ENCODE results near the gene GARIN1A. TPM values are rescaled to one million over a fixed set of nuclear protein-coding genes. Genes with fewer than 3 reads are reported as not detected.

Gene GARIN1A
- total RNA-seq, 2 experiments from 2014 or later: 0.06 to 0.29 TPM

DNA sequence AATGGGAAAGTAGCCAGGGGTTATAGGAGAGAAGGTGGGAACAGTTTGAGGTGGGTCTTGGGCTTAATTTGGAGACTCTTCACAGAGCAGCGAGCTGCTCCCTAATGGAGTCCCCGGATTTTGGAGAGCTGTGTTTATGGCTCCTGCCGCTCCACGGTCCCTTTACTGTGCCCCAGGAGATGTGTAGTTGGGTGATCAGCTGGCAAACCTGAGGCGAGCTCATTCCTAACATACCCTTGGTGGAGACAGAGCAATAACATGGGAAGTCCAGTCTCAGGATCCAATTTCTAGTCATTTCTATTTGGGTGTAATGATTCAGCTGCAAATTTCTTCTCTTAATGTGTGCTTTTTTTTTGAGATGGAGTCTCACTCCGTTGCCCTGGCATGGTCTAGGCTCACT is 1.5 kb downstream of the GARIN1A start:
- no peak for DNase-seq (ENCODE audit: low spot score)
- no peaks in the 10 kb centered on the region for H3K9me3 ChIP-seq (ENCODE audit: low read length)
- BruUV-seq (replicated peaks): no TSS peak
- no peak overlapping the region for H3K4me3 ChIP-seq (ENCODE audit: low read depth, low read length, poor library complexity, severe bottlenecking)
- no peaks in the 10 kb centered on the region for H3K4me1 ChIP-seq (ENCODE audit: insufficient read depth, low read length, poor library complexity, severe bottlenecking)
- CTCF ChIA-PET (ENCODE audit: unreplicated experiment): no interaction called here
- H4K20me1 ChIP-seq (ENCODE audit: insufficient read depth, low read length): no peaks in the 10 kb centered on the region
- POLR2A ChIA-PET: no interaction called here
- intact Hi-C loops (cut with micrococcal nuclease; ENCODE audit: unreplicated experiment): no loop called here
- no peak for TF ChIP-seq EZH2phosphoT487 (IDR thresholded peaks at IDR 0.05; ENCODE audit: borderline replicate concordance, low read depth, low read length)
- no peaks in the 10 kb centered on the region for H3K9me2 ChIP-seq (ENCODE audit: insufficient read depth, low read length)
- H2AFZ ChIP-seq (ENCODE audit: low read length): no peak overlapping the region
- no peak overlapping the region for H3K4me2 ChIP-seq (ENCODE audit: low read length)
- no peaks in the 10 kb centered on the region for H3K36me3 ChIP-seq (ENCODE audit: insufficient read depth, low read length)
- H3K79me2 ChIP-seq (ENCODE audit: insufficient read depth, low read depth, low read length): no peaks in the 10 kb centered on the region
- no peak overlapping the region for H3K27ac ChIP-seq (ENCODE audit: low read depth, low read length, poor library complexity, severe bottlenecking)

DNA sequence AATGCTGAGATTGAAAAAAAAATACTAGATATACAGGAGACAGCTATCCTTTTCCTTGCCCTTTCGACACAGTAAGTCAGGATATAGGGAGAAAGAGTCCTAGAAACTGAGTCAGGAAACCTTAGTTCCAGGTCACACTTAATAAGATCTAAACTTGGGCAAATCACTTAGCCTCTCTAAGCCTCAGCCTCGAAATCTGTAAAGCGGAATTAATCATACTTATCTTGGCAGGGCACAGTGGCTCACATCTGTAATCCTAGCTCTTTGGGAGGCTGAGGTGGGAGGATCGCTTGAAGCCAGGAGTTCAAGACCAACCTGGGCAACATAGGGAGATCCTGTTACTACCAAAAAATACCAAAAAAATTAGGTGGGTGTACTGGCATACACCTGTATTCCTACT is 4.6 kb downstream of the GARIN1A start:
- ChIA-PET CTCF (ENCODE audit: unreplicated experiment) (no interaction called here), POLR2A (no interaction called here)
- BruUV-seq (replicated peaks): no TSS peak
- H3K9me2 ChIP-seq (ENCODE audit: insufficient read depth, low read length): no peaks in the 10 kb centered on the region
- H3K27ac ChIP-seq (ENCODE audit: low read depth, low read length, poor library complexity, severe bottlenecking): no peak overlapping the region
- no peak for DNase-seq (ENCODE audit: low spot score)
- intact Hi-C loops (cut with micrococcal nuclease; ENCODE audit: unreplicated experiment): no loop called here
- H3K9me3 ChIP-seq (ENCODE audit: low read length): no peaks in the 10 kb centered on the region
- no peaks in the 10 kb centered on the region for H3K4me1 ChIP-seq (ENCODE audit: insufficient read depth, low read length, poor library complexity, severe bottlenecking)
- no peak overlapping the region for H3K4me2 ChIP-seq (ENCODE audit: low read length)
- no peaks in the 10 kb centered on the region for H3K79me2 ChIP-seq (ENCODE audit: insufficient read depth, low read depth, low read length)
- H2AFZ ChIP-seq (ENCODE audit: low read length): no peak overlapping the region
- H4K20me1 ChIP-seq (ENCODE audit: insufficient read depth, low read length): no peaks in the 10 kb centered on the region
- H3K36me3 ChIP-seq (ENCODE audit: insufficient read depth, low read length): no peaks in the 10 kb centered on the region
- no peak overlapping the region for H3K4me3 ChIP-seq (ENCODE audit: low read depth, low read length, poor library complexity, severe bottlenecking)
- no peak for TF ChIP-seq EZH2phosphoT487 (IDR thresholded peaks at IDR 0.05; ENCODE audit: borderline replicate concordance, low read depth, low read length)
- TF ChIP-seq, protein P1, sequence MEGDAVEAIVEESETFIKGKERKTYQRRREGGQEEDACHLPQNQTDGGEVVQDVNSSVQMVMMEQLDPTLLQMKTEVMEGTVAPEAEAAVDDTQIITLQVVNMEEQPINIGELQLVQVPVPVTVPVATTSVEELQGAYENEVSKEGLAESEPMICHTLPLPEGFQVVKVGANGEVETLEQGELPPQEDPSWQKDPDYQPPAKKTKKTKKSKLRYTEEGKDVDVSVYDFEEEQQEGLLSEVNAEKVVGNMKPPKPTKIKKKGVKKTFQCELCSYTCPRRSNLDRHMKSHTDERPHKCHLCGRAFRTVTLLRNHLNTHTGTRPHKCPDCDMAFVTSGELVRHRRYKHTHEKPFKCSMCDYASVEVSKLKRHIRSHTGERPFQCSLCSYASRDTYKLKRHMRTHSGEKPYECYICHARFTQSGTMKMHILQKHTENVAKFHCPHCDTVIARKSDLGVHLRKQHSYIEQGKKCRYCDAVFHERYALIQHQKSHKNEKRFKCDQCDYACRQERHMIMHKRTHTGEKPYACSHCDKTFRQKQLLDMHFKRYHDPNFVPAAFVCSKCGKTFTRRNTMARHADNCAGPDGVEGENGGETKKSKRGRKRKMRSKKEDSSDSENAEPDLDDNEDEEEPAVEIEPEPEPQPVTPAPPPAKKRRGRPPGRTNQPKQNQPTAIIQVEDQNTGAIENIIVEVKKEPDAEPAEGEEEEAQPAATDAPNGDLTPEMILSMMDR (conservative IDR thresholded peaks at IDR 0.05; ENCODE audit: low read length): no peak

DNA sequence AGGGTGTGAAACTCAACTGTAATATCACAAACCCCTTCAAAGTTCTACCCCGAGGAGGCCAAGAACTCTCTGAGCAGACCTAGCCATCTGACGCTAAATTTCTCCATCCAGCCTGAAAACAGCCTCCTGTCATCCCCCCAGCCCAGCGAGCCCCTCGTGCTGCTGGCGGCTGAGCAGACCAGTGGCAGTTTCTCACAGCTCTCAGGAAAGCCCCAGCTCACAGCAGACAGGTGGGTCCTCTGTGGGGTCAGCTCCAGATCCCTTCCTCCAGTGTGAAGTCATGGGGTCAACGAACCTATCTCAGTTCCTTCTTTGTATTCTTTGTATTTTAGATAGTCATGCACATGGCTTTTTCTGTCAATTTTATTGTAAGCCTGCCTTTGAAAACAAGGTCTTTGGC is 7.8 kb downstream of the GARIN1A start:
- H3K36me3 ChIP-seq (ENCODE audit: insufficient read depth, low read length): no peaks in the 10 kb centered on the region
- no TSS peak for BruUV-seq (replicated peaks)
- H3K27ac ChIP-seq (ENCODE audit: low read depth, low read length, poor library complexity, severe bottlenecking): no peak overlapping the region
- ChIA-PET CTCF (ENCODE audit: unreplicated experiment) (no interaction called here), POLR2A (interaction anchor here (1.2 kb wide), 1 partner anchor 25 kb away, joined by 3 read pairs; no protein-coding TSS in a partner anchor)
- H3K4me1 ChIP-seq (ENCODE audit: insufficient read depth, low read length, poor library complexity, severe bottlenecking): no peaks in the 10 kb centered on the region
- H3K79me2 ChIP-seq (ENCODE audit: insufficient read depth, low read depth, low read length): no peaks in the 10 kb centered on the region
- H2AFZ ChIP-seq (ENCODE audit: low read length): no peak overlapping the region
- no peak for TF ChIP-seq EZH2phosphoT487 (IDR thresholded peaks at IDR 0.05; ENCODE audit: borderline replicate concordance, low read depth, low read length)
- TF ChIP-seq, protein P1 (conservative IDR thresholded peaks at IDR 0.05; ENCODE audit: low read length): no peak
- no peaks in the 10 kb centered on the region for H3K9me2 ChIP-seq (ENCODE audit: insufficient read depth, low read length)
- H4K20me1 ChIP-seq (ENCODE audit: insufficient read depth, low read length): no peaks in the 10 kb centered on the region
- H3K9me3 ChIP-seq (ENCODE audit: low read length): no peaks in the 10 kb centered on the region
- H3K4me3 ChIP-seq (ENCODE audit: low read depth, low read length, poor library complexity, severe bottlenecking): no peak overlapping the region
- DNase-seq (ENCODE audit: low spot score): no peak
- H3K4me2 ChIP-seq (ENCODE audit: low read length): no peak overlapping the region
- intact Hi-C loops (cut with micrococcal nuclease; ENCODE audit: unreplicated experiment): no loop called here

Data from OCI-LY7 (cell line).